ENCODE data around the gene PDLIM1. TPM values are rescaled to one million over a fixed set of nuclear protein-coding genes. Genes with fewer than 3 reads are reported as not detected.
"Not testable (repeated sequence)": the region's sequence is repeated elsewhere in the genome, so short reads cannot be mapped to it uniquely, and the experiment has no call there.

The PDLIM1 gene
- total RNA-seq, 1 donor from 2014 or later: 2.6 TPM

DNA sequence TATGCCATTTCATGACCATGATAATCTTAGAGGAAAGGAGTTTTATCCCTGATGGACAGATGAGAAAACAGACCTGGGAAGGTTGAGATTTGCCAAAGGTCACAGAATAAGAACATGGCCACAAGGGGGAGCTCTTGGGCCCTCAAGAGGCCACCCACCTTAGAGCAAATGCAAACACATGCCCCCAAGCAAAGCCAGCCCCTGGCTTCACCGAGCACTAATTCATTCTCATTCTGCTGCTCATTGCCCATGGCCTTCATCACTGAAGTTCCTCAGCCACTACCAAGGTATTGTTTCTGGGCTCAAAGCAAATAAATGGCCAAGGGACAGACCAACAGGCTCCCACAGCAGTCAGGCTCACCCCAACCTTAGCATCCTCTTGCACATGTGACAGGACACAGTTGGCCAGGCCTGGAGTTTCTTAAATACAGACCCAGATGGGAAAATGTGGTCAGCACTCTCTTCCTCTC, 44.2 kb downstream of the PDLIM1 start:
- DNase-seq (ENCODE audit: low spot score): peak; percentile 37
- H3K9me3 Mint-ChIP-seq: no peaks in the 10 kb centered on the region
- H3K4me1 Mint-ChIP-seq (ENCODE audit: low read depth): peaks cover 33% of the 10 kb centered on the region
- peaks cover 2% of the 10 kb centered on the region for H3K36me3 Mint-ChIP-seq (ENCODE audit: low read depth)
- H3K27ac Mint-ChIP-seq: no peak overlapping the region
- H3K27me3 Mint-ChIP-seq (ENCODE audit: insufficient read depth): no peaks in the 10 kb centered on the region
- intact Hi-C loops (cut with micrococcal nuclease): loop anchor here (1.0 to 10.0 kb wide), 5 partner anchors 46 to 356 kb away; partner anchors contain the start of genes PDLIM1 and SORBS1
- H3K4me3 Mint-ChIP-seq: no peak overlapping the region

DNA sequence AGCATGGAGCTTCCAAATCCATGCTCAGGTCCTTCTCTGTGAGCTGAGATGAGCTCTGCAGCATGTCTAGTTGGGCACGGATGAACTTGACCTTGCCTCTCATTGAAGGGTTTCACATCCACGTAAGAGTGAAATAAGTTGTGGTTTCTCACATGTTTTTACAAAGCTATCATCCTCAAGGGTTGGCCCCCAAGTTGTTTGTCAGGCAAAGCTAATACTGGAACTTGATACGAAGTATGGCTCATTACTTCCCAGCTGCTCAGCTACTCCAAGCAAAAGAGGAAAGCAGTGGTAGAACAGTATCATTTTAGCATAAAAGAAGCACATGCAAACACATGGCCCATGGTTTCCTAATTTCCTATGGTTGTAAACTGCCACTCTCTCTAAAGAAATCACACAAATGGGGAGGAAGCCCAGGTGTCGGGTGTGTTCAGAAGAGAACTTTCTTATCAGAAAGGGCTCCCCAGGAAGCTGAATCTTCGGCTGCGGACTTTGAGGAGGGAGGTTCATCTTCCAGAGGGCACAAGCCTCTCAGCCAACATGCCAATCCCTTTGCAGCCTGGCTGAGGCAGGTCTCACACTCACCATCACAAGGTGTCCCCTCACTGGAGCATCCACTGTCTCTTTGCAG, 45.3 kb downstream of the PDLIM1 start:
- peaks cover 33% of the 10 kb centered on the region for H3K4me1 Mint-ChIP-seq (ENCODE audit: low read depth)
- no peaks in the 10 kb centered on the region for H3K9me3 Mint-ChIP-seq
- intact Hi-C loops (cut with micrococcal nuclease): loop anchor here (1.0 to 10.0 kb wide), 6 partner anchors 9 to 357 kb away; partner anchors contain the start of genes PDLIM1 and SORBS1
- peak overlapping the region; percentile 40 for H3K27ac Mint-ChIP-seq
- peak overlapping the region; percentile 15 for H3K4me3 Mint-ChIP-seq
- H3K36me3 Mint-ChIP-seq (ENCODE audit: low read depth): peaks cover 2% of the 10 kb centered on the region
- no peak for DNase-seq (ENCODE audit: low spot score)
- H3K27me3 Mint-ChIP-seq (ENCODE audit: insufficient read depth): no peaks in the 10 kb centered on the region

DNA sequence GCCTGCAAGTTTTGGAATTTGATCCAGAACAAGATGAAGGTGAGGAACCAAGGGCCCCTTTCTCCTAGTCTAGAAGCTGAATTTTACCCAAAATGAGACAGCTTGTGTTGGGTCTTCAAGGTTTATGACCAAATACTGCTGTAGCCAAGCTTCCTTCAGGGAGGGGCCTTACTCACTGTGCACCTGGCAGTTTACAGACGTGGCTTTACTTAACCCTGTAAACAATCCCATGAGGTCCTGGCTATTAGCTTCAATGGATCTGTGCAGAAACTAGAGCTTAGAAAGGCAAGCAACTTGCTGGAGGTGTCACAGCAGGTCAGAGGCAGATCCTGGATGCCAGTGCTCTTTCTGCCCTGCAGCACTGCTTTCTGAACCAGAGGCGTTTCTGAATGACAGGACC, 46.7 kb downstream of the PDLIM1 start:
- Mint-ChIP-seq H3K36me3 (ENCODE audit: low read depth) (no peaks in the 10 kb centered on the region), H3K4me3 (no peak overlapping the region), H3K27ac (no peak overlapping the region), H3K4me1 (ENCODE audit: low read depth) (peaks cover 33% of the 10 kb centered on the region), H3K27me3 (ENCODE audit: insufficient read depth) (no peaks in the 10 kb centered on the region), H3K9me3 (no peaks in the 10 kb centered on the region)
- intact Hi-C loops (cut with micrococcal nuclease): loop anchor here (10.0 kb wide), 2 partner anchors 279 to 321 kb away; partner anchors contain the start of gene SORBS1
- DNase-seq (ENCODE audit: low spot score): no peak

DNA sequence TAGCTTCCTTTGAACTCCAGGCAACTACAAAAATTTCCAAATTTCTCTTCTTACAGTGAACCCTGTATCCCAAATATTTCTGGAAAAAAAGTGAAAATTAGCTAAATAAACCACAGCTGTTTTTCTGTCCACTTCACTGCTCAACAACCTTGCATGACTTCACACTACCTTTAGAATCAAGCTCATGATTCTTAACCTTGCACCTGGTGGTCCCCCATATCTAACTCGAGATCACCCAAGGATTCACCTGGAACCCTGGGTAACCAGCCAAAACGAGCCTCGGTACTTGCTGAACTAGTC, 47.5 kb downstream of the PDLIM1 start:
- H3K4me1 Mint-ChIP-seq (ENCODE audit: low read depth): peaks cover 33% of the 10 kb centered on the region
- no peak overlapping the region for H3K4me3 Mint-ChIP-seq
- no peak overlapping the region for H3K27ac Mint-ChIP-seq
- H3K36me3 Mint-ChIP-seq (ENCODE audit: low read depth): no peaks in the 10 kb centered on the region
- no peaks in the 10 kb centered on the region for H3K9me3 Mint-ChIP-seq
- intact Hi-C loops (cut with micrococcal nuclease): loop anchor here (1.0 to 10.0 kb wide), 6 partner anchors 35 to 613 kb away; partner anchors contain the start of gene SORBS1
- no peaks in the 10 kb centered on the region for H3K27me3 Mint-ChIP-seq (ENCODE audit: insufficient read depth)
- no peak for DNase-seq (ENCODE audit: low spot score)

DNA sequence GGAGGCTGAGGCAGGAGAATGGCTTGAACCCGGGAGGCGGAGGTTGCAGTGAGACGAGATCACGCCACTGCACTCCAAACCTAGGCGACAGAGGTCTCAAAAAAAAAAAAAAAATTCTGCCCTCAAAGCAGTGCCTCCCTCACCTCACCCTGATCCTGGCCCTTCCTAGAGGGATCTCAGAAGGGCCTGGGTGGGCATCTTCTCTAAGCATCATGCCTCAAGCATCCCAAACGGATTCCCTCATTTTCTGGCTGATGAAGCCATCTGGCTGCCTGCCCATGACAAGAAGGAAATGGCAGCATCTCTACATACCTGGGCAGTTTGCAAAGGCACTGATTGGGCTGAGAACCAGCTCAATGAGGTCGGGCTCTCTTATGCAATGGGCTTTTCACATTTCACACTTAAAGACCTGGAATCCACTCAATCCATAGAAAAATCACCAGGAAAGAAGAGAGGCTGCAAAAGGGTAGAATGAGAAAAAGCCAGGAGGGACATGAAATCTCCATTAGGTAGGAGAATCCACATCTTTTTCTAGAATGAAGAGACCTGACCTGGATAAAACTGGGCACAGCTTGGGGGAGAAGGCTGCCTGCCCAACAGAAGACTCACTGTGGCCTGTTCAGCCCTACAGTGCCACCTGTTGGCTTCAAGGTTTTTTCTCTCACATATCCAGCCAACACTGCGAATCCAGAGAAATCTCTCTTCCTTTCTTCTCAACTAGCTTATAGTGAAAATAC, 48.1 kb downstream of the PDLIM1 start:
- H3K27me3 Mint-ChIP-seq (ENCODE audit: insufficient read depth): no peaks in the 10 kb centered on the region
- H3K9me3 Mint-ChIP-seq: no peaks in the 10 kb centered on the region
- H3K36me3 Mint-ChIP-seq (ENCODE audit: low read depth): no peaks in the 10 kb centered on the region
- DNase-seq (ENCODE audit: low spot score): no peak
- peaks cover 33% of the 10 kb centered on the region for H3K4me1 Mint-ChIP-seq (ENCODE audit: low read depth)
- intact Hi-C loops (cut with micrococcal nuclease): loop anchor here (1.0 to 10.0 kb wide), 6 partner anchors 34 to 612 kb away; partner anchors contain the start of gene SORBS1
- no peak overlapping the region for H3K27ac Mint-ChIP-seq
- H3K4me3 Mint-ChIP-seq: no peak overlapping the region

DNA sequence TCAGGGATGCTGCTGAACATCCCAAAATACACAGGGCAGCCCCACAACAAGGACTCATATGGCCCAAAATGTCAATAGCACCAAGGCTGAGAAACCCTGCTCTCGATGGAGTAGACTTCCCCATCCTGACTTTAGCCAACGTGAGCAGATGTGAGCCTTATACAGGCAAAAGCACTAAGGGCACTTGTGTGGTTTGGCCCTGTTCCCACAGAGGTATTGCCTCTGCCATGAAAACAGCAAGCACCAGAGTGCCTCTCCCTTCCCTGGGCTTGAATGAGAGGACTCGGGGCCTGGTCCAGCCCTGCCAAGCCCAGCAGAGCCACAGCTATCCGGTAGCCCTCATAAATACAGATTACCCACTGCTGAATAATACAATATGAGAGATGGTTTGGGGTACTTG, 49.3 kb downstream of the PDLIM1 start:
- intact Hi-C loops (cut with micrococcal nuclease): loop anchor here (10.0 kb wide), 2 partner anchors 277 to 323 kb away; partner anchors contain the start of gene SORBS1
- Mint-ChIP-seq H3K27me3 (ENCODE audit: insufficient read depth) (peaks cover 3% of the 10 kb centered on the region), H3K9me3 (no peaks in the 10 kb centered on the region), H3K4me1 (ENCODE audit: low read depth) (peaks cover 32% of the 10 kb centered on the region), H3K4me3 (no peak overlapping the region), H3K36me3 (ENCODE audit: low read depth) (peaks cover 3% of the 10 kb centered on the region), H3K27ac (no peak overlapping the region)
- no peak for DNase-seq (ENCODE audit: low spot score)

DNA sequence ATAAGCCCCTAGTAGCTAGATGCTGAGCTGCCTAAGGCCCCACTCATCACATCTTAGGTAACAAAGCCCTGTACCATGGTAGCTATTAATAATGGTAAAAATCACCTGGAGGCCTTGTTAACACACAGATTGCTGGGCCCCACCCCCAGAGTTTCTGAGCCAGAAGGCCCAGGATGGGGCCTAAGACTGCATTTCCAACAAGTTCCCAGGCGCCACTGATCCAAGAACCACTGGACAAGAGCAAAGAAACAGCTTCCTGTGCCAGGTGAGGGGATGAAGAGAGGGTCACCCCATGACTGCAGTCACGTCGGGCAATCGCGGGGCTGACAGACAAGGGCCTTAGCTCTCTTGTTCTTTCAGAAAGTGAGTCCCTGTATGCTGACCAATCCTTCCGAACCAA, 50.0 kb downstream of the PDLIM1 start:
- intact Hi-C loops (cut with micrococcal nuclease): loop anchor here (10.0 kb wide), 2 partner anchors 276 to 324 kb away; partner anchors contain the start of gene SORBS1
- no peak for DNase-seq (ENCODE audit: low spot score)
- no peak overlapping the region for H3K4me3 Mint-ChIP-seq
- H3K9me3 Mint-ChIP-seq: no peaks in the 10 kb centered on the region
- H3K4me1 Mint-ChIP-seq (ENCODE audit: low read depth): peaks cover 32% of the 10 kb centered on the region
- H3K27me3 Mint-ChIP-seq (ENCODE audit: insufficient read depth): peaks cover 3% of the 10 kb centered on the region
- no peak overlapping the region for H3K27ac Mint-ChIP-seq
- H3K36me3 Mint-ChIP-seq (ENCODE audit: low read depth): peaks cover 3% of the 10 kb centered on the region

DNA sequence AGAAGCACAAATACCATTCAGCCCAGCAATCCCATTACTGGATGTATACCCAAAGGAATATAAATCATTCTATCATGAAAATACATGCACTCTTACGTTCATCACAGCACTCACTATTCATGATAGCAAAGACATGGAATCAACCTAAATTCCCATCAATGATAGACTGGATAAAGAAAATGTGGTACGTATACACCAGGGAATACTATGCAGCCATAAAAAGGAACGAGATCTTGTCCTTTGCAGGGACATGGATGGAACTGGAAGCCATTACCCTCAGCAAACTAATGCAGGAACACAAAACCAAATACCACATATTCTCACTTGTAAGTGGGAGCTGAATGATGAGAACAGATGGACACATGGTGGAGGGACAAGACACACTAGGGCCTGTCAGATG, 50.7 kb downstream of the PDLIM1 start:
- peaks cover 32% of the 10 kb centered on the region for H3K4me1 Mint-ChIP-seq (ENCODE audit: low read depth)
- H3K27ac Mint-ChIP-seq; DNase-seq (ENCODE audit: low spot score); H3K27me3 Mint-ChIP-seq (ENCODE audit: insufficient read depth); H3K4me3 Mint-ChIP-seq; H3K9me3 Mint-ChIP-seq; H3K36me3 Mint-ChIP-seq (ENCODE audit: low read depth): not testable (repeated sequence)
- intact Hi-C loops (cut with micrococcal nuclease): loop anchor here (10.0 kb wide), 2 partner anchors 275 to 325 kb away; partner anchors contain the start of gene SORBS1

DNA sequence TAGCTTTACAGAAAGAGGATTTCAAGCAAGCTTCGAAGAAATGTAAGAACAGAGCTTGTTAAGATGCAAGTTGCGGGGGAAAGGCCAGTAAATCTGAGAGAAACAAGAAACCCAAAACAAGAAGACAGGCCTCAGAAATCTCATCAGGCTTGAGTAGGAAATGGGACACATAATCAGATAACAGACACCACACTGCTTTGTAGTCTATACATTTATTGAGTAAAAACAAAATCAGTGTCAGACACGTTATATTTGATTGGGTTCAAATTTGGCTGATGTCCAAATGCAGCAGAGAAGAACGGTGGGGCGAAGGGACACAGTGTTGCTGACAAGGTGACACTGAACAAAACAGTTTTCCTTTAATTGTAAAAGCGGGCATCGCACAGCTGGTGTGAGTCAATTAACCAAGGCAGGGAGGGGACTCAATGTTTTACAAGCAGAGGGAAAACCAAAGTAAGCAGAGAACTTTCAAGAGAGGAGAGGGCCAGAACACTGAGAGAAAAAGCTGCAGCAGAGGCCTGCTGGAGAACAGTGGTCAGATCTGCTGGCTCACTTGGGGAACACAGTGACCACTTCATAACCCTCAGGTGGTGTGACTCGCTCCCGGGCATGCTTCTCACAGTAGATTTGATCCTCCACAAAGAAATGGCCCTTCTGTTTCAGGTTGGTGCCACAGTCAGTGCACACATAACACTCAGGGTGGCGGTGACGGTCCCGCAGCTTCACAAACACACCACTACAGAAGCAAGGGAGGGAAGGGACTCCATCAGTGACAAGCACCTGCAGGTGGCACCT, 53.2 kb downstream of the PDLIM1 start:
- H3K4me3 Mint-ChIP-seq: no peak overlapping the region

DNA sequence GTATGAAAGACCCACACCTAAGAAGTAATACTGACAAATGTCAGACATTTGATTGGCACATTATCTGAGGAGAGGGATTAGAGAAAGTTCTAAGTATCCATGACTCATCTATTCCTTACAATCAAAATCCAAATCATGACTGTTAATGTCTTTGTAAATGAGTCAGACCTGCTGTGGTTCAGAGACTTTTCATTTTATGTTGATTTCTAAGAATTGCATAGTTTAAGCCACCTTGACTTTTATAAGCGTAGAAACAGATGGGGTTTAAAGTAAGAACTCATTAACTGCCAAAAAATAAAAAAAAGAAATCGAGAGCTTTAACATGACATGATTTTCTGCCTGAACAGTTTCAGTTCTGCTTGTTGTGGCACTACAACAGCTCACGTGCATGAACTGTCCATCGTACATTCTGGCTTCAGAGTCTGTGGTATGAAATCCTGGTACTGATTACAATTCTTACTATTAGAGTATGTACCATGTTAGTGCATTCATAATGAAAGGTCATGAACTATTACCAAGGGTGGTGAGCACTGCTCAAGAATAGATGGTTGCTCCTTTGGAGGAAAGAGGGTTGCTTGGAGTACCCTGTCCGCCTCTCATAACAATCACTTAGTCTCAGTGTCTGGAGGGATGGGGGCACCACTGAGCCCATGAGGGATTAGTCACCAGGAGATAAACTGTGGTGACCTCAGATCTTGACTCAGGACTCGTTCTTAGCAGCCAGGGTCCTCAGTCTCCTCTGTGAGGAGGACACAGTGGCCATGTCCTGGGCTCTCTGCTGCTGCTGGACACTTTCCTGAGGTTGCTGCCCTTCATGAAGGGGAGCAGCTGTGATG, 54.5 kb downstream of the PDLIM1 start:
- H3K36me3 Mint-ChIP-seq (ENCODE audit: low read depth): peaks cover 9% of the 10 kb centered on the region

More for the DNA sequence above, 53.2 kb downstream of the PDLIM1 start:
- intact Hi-C loops (cut with micrococcal nuclease): loop anchor here (5.0 to 10.0 kb wide), 2 partner anchors 693 to 1350 kb away; partner anchors contain the start of genes HELLS and TM9SF3
- Mint-ChIP-seq H3K27me3 (ENCODE audit: insufficient read depth) (peaks cover 3% of the 10 kb centered on the region), H3K27ac (no peak overlapping the region), H3K36me3 (ENCODE audit: low read depth) (peaks cover 8% of the 10 kb centered on the region), H3K4me1 (ENCODE audit: low read depth) (peaks cover 25% of the 10 kb centered on the region), H3K9me3 (no peaks in the 10 kb centered on the region)
- DNase-seq (ENCODE audit: low spot score): no peak

DNA sequence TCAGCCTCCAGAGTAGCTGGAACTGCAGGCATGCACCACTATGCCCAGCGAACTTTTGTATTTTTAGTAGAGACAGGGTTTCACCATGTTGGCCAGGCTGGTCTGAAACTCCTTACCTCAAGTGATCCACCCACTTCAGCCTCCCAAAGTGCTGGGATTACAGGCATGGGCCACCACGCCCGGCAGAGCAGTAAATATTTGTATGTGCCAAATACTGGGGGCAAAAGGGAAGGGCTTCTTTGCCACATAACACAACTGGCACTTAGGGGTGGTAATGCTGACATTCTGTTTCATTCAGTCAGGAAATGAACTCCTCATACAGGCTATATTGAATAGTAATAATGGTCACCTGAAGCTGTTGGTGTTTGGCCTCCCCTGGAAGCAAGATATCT, 55.1 kb downstream of the PDLIM1 start:
- H3K27me3 Mint-ChIP-seq (ENCODE audit: insufficient read depth): peaks cover 3% of the 10 kb centered on the region
- peaks cover 13% of the 10 kb centered on the region for H3K36me3 Mint-ChIP-seq (ENCODE audit: low read depth)
- peak overlapping the region; percentile 46 for H3K4me3 Mint-ChIP-seq
- intact Hi-C loops (cut with micrococcal nuclease): loop anchor here (1.0 to 10.0 kb wide), 5 partner anchors 10 to 1352 kb away; partner anchors contain the start of genes HELLS and TM9SF3
- peaks cover 6% of the 10 kb centered on the region for H3K9me3 Mint-ChIP-seq
- peaks cover 32% of the 10 kb centered on the region for H3K4me1 Mint-ChIP-seq (ENCODE audit: low read depth)
- H3K27ac Mint-ChIP-seq: peak overlapping the region; percentile 89
- DNase-seq (ENCODE audit: low spot score): no peak

More for the DNA sequence above, 54.5 kb downstream of the PDLIM1 start:
- intact Hi-C loops (cut with micrococcal nuclease): loop anchor here (1.0 to 10.0 kb wide), 5 partner anchors 9 to 1351 kb away; partner anchors contain the start of genes HELLS and TM9SF3
- Mint-ChIP-seq H3K9me3 (peaks cover 3% of the 10 kb centered on the region), H3K27ac (peak overlapping the region; percentile 89), H3K4me3 (peak overlapping the region; percentile 46), H3K27me3 (ENCODE audit: insufficient read depth) (peaks cover 3% of the 10 kb centered on the region), H3K4me1 (ENCODE audit: low read depth) (peaks cover 26% of the 10 kb centered on the region)
- no peak for DNase-seq (ENCODE audit: low spot score)
